HEK293T (cell line): ENCODE results near the gene STXBP1.

Experiments
- CTCF ChIA-PET: fragments of 350-600 bp; formaldehyde crosslinking; extraction: SDS; loops from one replicate; lab custom pipeline; 2021; ENCODE audit warnings: antibody characterized with exemption, inconsistent platforms; lab: Yijun Ruan, JAX
- POLR2A ChIA-PET: fragments of 350-600 bp; formaldehyde crosslinking; extraction: SDS; loops from one replicate; lab custom pipeline; 2020; ENCODE audit warnings: antibody characterized with exemption, inconsistent platforms; lab: Yijun Ruan, JAX
- DNase-seq: peaks from one replicate; pipeline ENCODE4 v3.0.0; 2012; ENCODE audit warnings: mixed read lengths; ENCODE audit errors: extremely low spot score
- ARNT ChIP-seq: fragments of 450-650 bp; IDR thresholded peaks from 2 replicates; pipeline ENCODE4 v1.6.1; 2017; ENCODE audit warnings: mild to moderate bottlenecking
- BHLHE40 ChIP-seq: fragments of 450-650 bp; IDR thresholded peaks from 2 replicates; pipeline ENCODE4 v1.6.1; 2016; ENCODE audit warnings: mild to moderate bottlenecking, moderate library complexity, borderline replicate concordance
- CTBP1 ChIP-seq: fragments of 450-650 bp; IDR thresholded peaks from 2 replicates; pipeline ENCODE4 v1.6.1; 2016; ENCODE audit warnings: borderline replicate concordance
- ELF4 ChIP-seq: fragments of 450-650 bp; IDR thresholded peaks from 2 replicates; pipeline ENCODE4 v1.6.1; 2017; ENCODE audit warnings: antibody characterized with exemption
- FOXA1 ChIP-seq: fragments of 450-650 bp; IDR thresholded peaks from 2 replicates; pipeline ENCODE4 v1.6.1; 2016; ENCODE audit warnings: mild to moderate bottlenecking
- FOXK2 ChIP-seq: fragments of 450-650 bp; IDR thresholded peaks from 2 replicates; pipeline ENCODE4 v1.6.1; 2016; ENCODE audit warnings: mild to moderate bottlenecking
- FOXM1 ChIP-seq: fragments of 450-650 bp; IDR thresholded peaks from 2 replicates; pipeline ENCODE4 v1.6.1; 2017; ENCODE audit warnings: mild to moderate bottlenecking, borderline replicate concordance
- HDGF ChIP-seq: fragments of 450-650 bp; IDR thresholded peaks from 2 replicates; pipeline ENCODE4 v1.6.1; 2017; ENCODE audit warnings: antibody characterized with exemption, borderline replicate concordance
- L3MBTL2 ChIP-seq: fragments of 450-650 bp; conservative IDR thresholded peaks from 2 replicates; pipeline ENCODE4 v1.6.1; 2016; ENCODE audit warnings: mild to moderate bottlenecking
- LEF1 ChIP-seq: fragments of 450-650 bp; IDR thresholded peaks from 2 replicates; pipeline ENCODE4 v1.6.1; 2017; ENCODE audit warnings: mild to moderate bottlenecking, borderline replicate concordance
- NFRKB ChIP-seq: fragments of 450-650 bp; IDR thresholded peaks from 2 replicates; pipeline ENCODE4 v1.6.1; 2016; ENCODE audit warnings: mild to moderate bottlenecking, moderate library complexity
- PKNOX1 ChIP-seq: fragments of 450-650 bp; IDR thresholded peaks from 2 replicates; pipeline ENCODE4 v1.6.1; 2016
- SP1 ChIP-seq: fragments of 450-650 bp; IDR thresholded peaks from 2 replicates; pipeline ENCODE4 v1.6.1; 2017
- SUZ12 ChIP-seq: fragments of 450-650 bp; IDR thresholded peaks from 2 replicates; pipeline ENCODE4 v1.6.1; 2016; ENCODE audit warnings: mild to moderate bottlenecking
- TARDBP ChIP-seq: fragments of 450-650 bp; IDR thresholded peaks from 2 replicates; pipeline ENCODE4 v1.6.1; 2016
- ZNF384 ChIP-seq: fragments of 450-650 bp; IDR thresholded peaks from 2 replicates; pipeline ENCODE4 v1.6.1; 2016

Gene STXBP1

GRCh38 chr9:127689329-127690000 lies 77.4 kb downstream of the STXBP1 start:
- no peak for DNase-seq
- ChIA-PET POLR2A (no interaction called here), CTCF (no interaction called here)
- TF ChIP-seq FOXM1 (no peak), ELF4 (no peak), FOXA1 (no peak)

- CTCF ChIA-PET, result no interaction called here
- no peak for DNase-seq
These were observed 78.7 kb downstream of the STXBP1 start for GRCh38 chr9:127690735-127691134.

GRCh38 chr9:127692071-127692470 lies 80.0 kb downstream of the STXBP1 start:
- ChIA-PET CTCF (interaction anchor here (1.0 kb wide), 1 partner anchor 368 kb away, joined by 3 read pairs; no protein-coding TSS in a partner anchor), POLR2A (interaction anchor here (0.7 kb wide), 1 partner anchor 22 kb away, joined by 3 read pairs; no protein-coding TSS in a partner anchor)
- TF ChIP-seq BHLHE40, result no peak
- TF ChIP-seq PKNOX1, result no peak
- no peak for TF ChIP-seq CTBP1
- no peak for TF ChIP-seq FOXM1
- TF ChIP-seq ELF4, result no peak
- no peak for TF ChIP-seq L3MBTL2
- TF ChIP-seq NFRKB, result no peak
- no peak for DNase-seq

More at GRCh38 chr9:127690735-127691134, 78.7 kb downstream of the STXBP1 start:
- POLR2A ChIA-PET, result no interaction called here
- TF ChIP-seq L3MBTL2 (no peak), FOXM1 (no peak), LEF1 (no peak), FOXA1 (no peak), PKNOX1 (no peak), CTBP1 (no peak), ARNT (no peak), NFRKB (no peak)

GRCh38 chr9:127693143-127693542 lies 81.1 kb downstream of the STXBP1 start:
- POLR2A ChIA-PET, result no interaction called here
- no peak for DNase-seq

GRCh38 chr9:127693697-127694096 lies 81.6 kb downstream of the STXBP1 start:
- DNase-seq, result no peak
- ChIA-PET CTCF (no interaction called here), POLR2A (no interaction called here)
- TF ChIP-seq FOXK2 (no peak), NFRKB (no peak), FOXM1 (no peak), SP1 (no peak), LEF1 (no peak), SUZ12 (no peak), FOXA1 (no peak), ZNF384 (no peak), BHLHE40 (no peak), L3MBTL2 (no peak), TARDBP (no peak), ARNT (no peak), CTBP1 (no peak), PKNOX1 (no peak)

More at GRCh38 chr9:127693143-127693542, 81.1 kb downstream of the STXBP1 start:
- CTCF ChIA-PET, result no interaction called here
- no peak for TF ChIP-seq TARDBP

GRCh38 chr9:127694890-127695720 lies 83.0 kb downstream of the STXBP1 start:
- POLR2A ChIA-PET, result no interaction called here
- CTCF ChIA-PET, result no interaction called here
- DNase-seq, result no peak
- TF ChIP-seq SP1 (no peak), ARNT (no peak), TARDBP (no peak)

- TF ChIP-seq FOXA1 (no peak), ELF4 (no peak), SUZ12 (no peak), LEF1 (no peak), FOXM1 (no peak), SP1 (no peak), HDGF (no peak)
- ChIA-PET POLR2A (no interaction called here), CTCF (interaction anchor here (0.6 kb wide), 1 partner anchor 33 kb away, joined by 5 read pairs; no protein-coding TSS in a partner anchor)
- DNase-seq, result no peak
These were observed 85.5 kb downstream of the STXBP1 start for GRCh38 chr9:127697575-127697974.
